Activated naive CD4-positive, alpha-beta T cell treated with anti-CD3 and anti-CD28 coated beads, Interleukin-2, amount 50 U/mL, for 72 hours (primary cell): ENCODE measurements around the gene TEX52. TPM values are rescaled to one million over a fixed set of nuclear protein-coding genes. Genes with fewer than 3 reads are reported as not detected.

ENCODE experiments used
- total RNA-seq, 2 donors: library from RNA; stranded (reverse); gene quantifications; one replicate each; pipeline ENCODE4 v1.2.3, GENCODE V29; 2022

Gene TEX52
- total RNA-seq, 2 donors from 2014 or later: 0.20 to 0.43 TPM

Other genes with a start within 250 kb of the TEX52 start
- 100 to 1,000 TPM; 130 to 134 TPM for gene FKBP4, start 62.1 kb downstream of the TEX52 start, total RNA-seq
- 10 to 100 TPM; 36.3 to 39.1 TPM for gene ITFG2, start 44.4 kb downstream of the TEX52 start, total RNA-seq
- gene NRIP2, start 22.0 kb downstream of the TEX52 start, total RNA-seq: not detected
- 100 to 1,000 TPM; 105 to 112 TPM for gene FOXM1, start 20.1 kb upstream of the TEX52 start, total RNA-seq
- 10 to 100 TPM; 30.1 to 49.4 TPM for gene RHNO1, start 20.2 kb upstream of the TEX52 start, total RNA-seq
- 1 to 10 TPM; 4.9 to 7.3 TPM for gene TULP3, start 33.9 kb upstream of the TEX52 start, total RNA-seq
- gene TEAD4, start 102.4 kb upstream of the TEX52 start, total RNA-seq: 1 to 10 TPM in 1 of 2 donors, under 1 TPM in 1; 0.32 to 8.3 TPM
- under 1 TPM; 0.50 to 0.97 TPM for gene TSPAN9, start 220.3 kb upstream of the TEX52 start, total RNA-seq